GM12878 (cell line): ENCODE results near the gene PLCB4. TPM values are rescaled to one million over a fixed set of nuclear protein-coding genes. Genes with fewer than 3 reads are reported as not detected.

Experiments used
- ATAC-seq: fragments of 200-7000 bp; cut with Tn5 transposase; 3 replicates; pipeline ENCODE4 v1.9.1; 2020; ENCODE audit warnings: mild to moderate bottlenecking, moderate library complexity
- BruUV-seq: library from RNA; stranded (reverse); fragments of 400-500 nt; replicated peaks from 2 replicates; lab custom pipeline; 2021; lab: Mats Ljungman, UMichigan
- CTCF ChIA-PET: fragments of 300-600 bp; sonication (Branson Sonifier 250); formaldehyde crosslinking; extraction: SDS; loops from one replicate; lab custom pipeline; 2021; ENCODE audit warnings: inconsistent platforms; lab: Yijun Ruan, JAX
- POLR2A ChIA-PET: fragments of 350-600 bp; formaldehyde crosslinking; extraction: SDS; loops from one replicate; lab custom pipeline; 2021; ENCODE audit warnings: inconsistent platforms; lab: Charles Lee
- RAD21 ChIA-PET: fragments of 300-600 bp; sonication (Branson Sonifier 250); formaldehyde crosslinking; loops from one replicate; lab custom pipeline; 2023; ENCODE audit warnings: antibody characterized with exemption; ENCODE audit not compliant: unreplicated experiment; lab: Charles Lee
- SMC1A ChIA-PET: fragments of 300-600 bp; sonication (Branson Sonifier 250); formaldehyde crosslinking; loops from one replicate; lab custom pipeline; 2023; ENCODE audit not compliant: unreplicated experiment, uncharacterized antibody; lab: Charles Lee
- DNase-seq: peaks from one replicate; pipeline ENCODE4 v3.0.0-alpha.2; 2011; ENCODE audit warnings: low read depth, low spot score
- FAIRE-seq: peaks from 3 replicates; lab custom pipeline; 2011; peaks lifted over from hg19 to GRCh38; lab: Jason Lieb, UNC
- H2AFZ ChIP-seq: 2 replicates; pipeline ENCODE4 v1.6.0; 2011; ENCODE audit warnings: low read depth, low read length, control low read depth; ENCODE audit not compliant: control insufficient read depth
- H3K27ac ChIP-seq: 2 replicates; pipeline ENCODE4 v1.5.1; 2011; ENCODE audit warnings: control low read depth; ENCODE audit not compliant: control insufficient read depth, insufficient read depth
- H3K27me3 ChIP-seq, 2 experiments: replicated peaks in 1 of 2; 2 replicates each; pipeline versions ENCODE4 v1.6.0 to v1.6.1; 2011; ENCODE audit warnings: low read length in 1 of 2; ENCODE audit not compliant: control insufficient read depth in 2 of 2, insufficient read depth in 2 of 2
- H3K36me3 ChIP-seq, 2 experiments: 2 replicates each; pipeline ENCODE4 v1.5.1; 2011; ENCODE audit warnings: low read length in 1 of 2; ENCODE audit not compliant: control insufficient read depth in 2 of 2, insufficient read depth in 2 of 2
- H3K4me1 ChIP-seq: 2 replicates; pipeline ENCODE4 v1.6.1; 2011; ENCODE audit warnings: mild to moderate bottlenecking, low read length, moderate library complexity, mixed read lengths; ENCODE audit not compliant: control insufficient read depth, insufficient read depth
- H3K4me2 ChIP-seq: 2 replicates; pipeline ENCODE4 v1.6.0; 2011; ENCODE audit warnings: control low read depth; ENCODE audit not compliant: control insufficient read depth, insufficient read depth
- H3K4me3 ChIP-seq: fragments of 200-600 bp; sonication (generic); 2 replicates; pipeline ENCODE4 v1.5.1; 2016
- H3K79me2 ChIP-seq: 2 replicates; pipeline ENCODE4 v1.6.0; 2011; ENCODE audit warnings: low read length; ENCODE audit not compliant: control insufficient read depth, insufficient read depth
- H3K9ac ChIP-seq: 2 replicates; pipeline ENCODE4 v1.8.0; 2011; ENCODE audit warnings: low read length, control low read depth, mixed read lengths; ENCODE audit not compliant: control insufficient read depth, insufficient read depth
- H3K9me3 ChIP-seq: replicated peaks from 3 replicates; pipeline ENCODE4 v1.5.1; 2011; ENCODE audit warnings: mild to moderate bottlenecking, low read length; ENCODE audit not compliant: control insufficient read depth, insufficient read depth
- H4K20me1 ChIP-seq: 2 replicates; pipeline ENCODE4 v1.6.0; 2011; ENCODE audit not compliant: control insufficient read depth, insufficient read depth
- BRCA1 ChIP-seq: IDR thresholded peaks from 2 replicates; pipeline ENCODE4 v1.6.1; 2011; ENCODE audit warnings: low read depth, low read length, improper control_type of control experiment
- CBX3 ChIP-seq: fragments of 200-600 bp; sonication (generic); IDR thresholded peaks from 2 replicates; pipeline ENCODE4 v1.6.1; 2016; ENCODE audit warnings: low read depth, borderline replicate concordance
- CHD1 ChIP-seq: IDR thresholded peaks from 2 replicates; pipeline ENCODE4 v1.6.1; 2012; ENCODE audit warnings: low read depth, low read length, improper control_type of control experiment
- EP300 ChIP-seq, 2 experiments: fragments of 150-350 bp in 1 of 2; IDR thresholded peaks; 2 replicates each; pipeline ENCODE4 v1.6.1; 2011 to 2012; ENCODE audit warnings: low read depth in 2 of 2, low read length in 2 of 2, borderline replicate concordance in 1 of 2, improper control_type of control experiment in 1 of 2, inconsistent platforms in 1 of 2; ENCODE audit not compliant: control insufficient read depth in 1 of 2
- ESRRA ChIP-seq: IDR thresholded peaks from 2 replicates; pipeline ENCODE4 v1.6.1; 2012; ENCODE audit warnings: mild to moderate bottlenecking, low read length, improper control_type of control experiment
- RELA ChIP-seq: fragments of 450-650 bp; IDR thresholded peaks from 2 replicates; pipeline ENCODE4 v1.8.0; 2014; ENCODE audit warnings: borderline replicate concordance; ENCODE audit not compliant: partially characterized antibody
- SIN3A ChIP-seq: IDR thresholded peaks from 2 replicates; pipeline ENCODE4 v1.6.1; 2012; ENCODE audit warnings: low read depth, low read length, improper control_type of control experiment
- SMC3 ChIP-seq: IDR thresholded peaks from 2 replicates; pipeline ENCODE4 v1.6.1; 2011; ENCODE audit warnings: low read length, improper control_type of control experiment, borderline replicate concordance
- ZNF24 ChIP-seq: fragments of 450-650 bp; IDR thresholded peaks from 2 replicates; pipeline ENCODE4 v1.6.1; 2017; ENCODE audit warnings: antibody characterized with exemption, mild to moderate bottlenecking
- WGBS: methylation state at CpG from one replicate; pipeline ENCODE4 v1.1.6; 2016; ENCODE audit warnings: low lambda C conversion rate; ENCODE audit not compliant: insufficient replicate concordance, insufficient coverage; ENCODE audit errors: missing lambda C conversion rate; 5-methylcytosine and 5-hydroxymethylcytosine counted together
- in situ Hi-C: fragments of 300-500 bp; cut with MboI; formaldehyde crosslinking; loops from 9 replicates; pipeline ENCODE4 v1.14.3; 2018; ENCODE audit warnings: mixed read lengths
- intact Hi-C: fragments of 100-400 bp; cut with micrococcal nuclease; formaldehyde crosslinking; loops from one replicate; pipeline ENCODE4 v1.14.2; 2022; ENCODE audit not compliant: unreplicated experiment
- polyA plus RNA-seq, 11 experiments: library from polyadenylated mRNA; depleted of rRNA in 4 of 11; unstranded in 6 of 11; stranded (reverse) in 5 of 11; fragments of >200 nt; fragmentation: Nextera tagmentation in 4 of 11; fragmentation: Illumina TruSeq in 1 of 11; extraction: Ambion mirVana in 4 of 11; extraction: Trizol in 1 of 11; gene quantifications; 1 replicate in 1 of 11; 2 replicates in 10 of 11; pipeline versions ENCODE4 v1.2.1 to v1.2.3, GENCODE V29; 2011 to 2016; ENCODE audit warnings: inconsistent platforms in 2 of 11, missing spikeins in 2 of 11, low read depth in 1 of 11
- total RNA-seq, 4 experiments: library from RNA; depleted of rRNA in 3 of 4; stranded (reverse); fragments of >200 nt in 3 of 4; fragmentation: Illumina TruSeq in 1 of 4; extraction: Trizol in 1 of 4; gene quantifications; 2 replicates each; pipeline versions ENCODE4 v1.2.1 to v1.2.3, GENCODE V29; 2013 to 2021
- TF ChIP-seq, protein P1 (sequence below): fragments of 450-650 bp; IDR thresholded peaks from 2 replicates; pipeline ENCODE4 v1.6.1; 2016; ENCODE audit warnings: mild to moderate bottlenecking
- TF ChIP-seq, protein P2 (sequence below): fragments of 450-650 bp; IDR thresholded peaks from 2 replicates; pipeline ENCODE4 v1.6.1; 2017; ENCODE audit warnings: mild to moderate bottlenecking, low read depth, inconsistent platforms; ENCODE audit not compliant: poor library complexity, severe bottlenecking
- TF ChIP-seq, protein P3 (sequence below): fragments of 150-350 bp; IDR thresholded peaks from 2 replicates; pipeline ENCODE4 v1.6.1; 2014; ENCODE audit warnings: mild to moderate bottlenecking, low read depth, low read length

The PLCB4 gene
- total and polyA plus RNA-seq, 10 of the 15 experiments (the other 5 are each of a cell fraction or from before 2014, with no cell fraction given), result not detected

DNA sequence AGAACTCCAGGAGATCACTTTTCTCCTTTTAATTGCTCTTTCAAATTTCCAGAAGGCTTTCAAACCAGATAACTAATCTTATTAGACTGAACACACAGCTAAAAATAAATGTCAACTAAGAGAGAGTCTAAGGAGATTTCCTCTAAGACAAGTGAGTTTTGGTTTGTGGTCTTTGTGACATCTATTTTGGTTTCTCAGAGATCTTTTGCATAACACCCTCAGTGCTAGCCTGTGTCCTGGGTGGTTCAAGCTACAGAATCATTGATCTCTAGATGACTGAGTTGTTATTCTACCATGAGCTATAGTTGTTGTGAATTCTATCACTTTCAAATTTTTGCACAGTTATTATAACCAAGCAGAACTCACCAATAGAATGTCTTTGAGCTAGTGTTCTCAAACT is 49.1 kb upstream of the PLCB4 start:
- FAIRE-seq, result no peak
- no peaks in the 10 kb centered on the region for H3K27me3 ChIP-seq

DNA sequence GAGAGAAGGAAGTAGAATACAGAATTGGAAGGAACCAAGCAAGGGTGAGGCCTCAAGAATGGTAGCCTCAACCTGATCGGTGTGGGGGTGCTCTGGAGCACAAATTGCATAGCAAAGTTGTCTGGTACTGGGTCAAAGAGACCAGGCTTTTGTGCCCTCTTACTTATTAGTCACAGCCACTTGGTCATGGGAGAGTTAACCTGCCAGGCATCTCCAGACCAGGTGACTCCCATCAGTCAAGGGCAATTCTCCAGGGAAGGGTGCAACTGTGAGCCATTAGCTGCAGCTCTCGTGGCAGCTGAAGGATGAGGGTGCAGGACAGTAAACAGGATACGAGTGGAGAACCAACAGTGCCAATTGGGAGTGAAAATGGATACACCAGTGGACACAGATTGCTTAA is 47.7 kb upstream of the PLCB4 start:
- H3K27ac ChIP-seq, result no peak overlapping the region
- H3K4me2 ChIP-seq, result no peak overlapping the region
- ATAC-seq, result no peak
- WGBS, result 2% methylated on average over 3 of the region's 3 CpGs
- H3K9ac ChIP-seq, result no peak overlapping the region
- H4K20me1 ChIP-seq, result no peaks in the 10 kb centered on the region
- no peak for DNase-seq
- no TSS peak for BruUV-seq
- ChIA-PET SMC1A (no interaction called here), CTCF (no interaction called here), POLR2A (no interaction called here), RAD21 (no interaction called here)
- no peak overlapping the region for H3K4me3 ChIP-seq
- FAIRE-seq, result no peak
- no peaks in the 10 kb centered on the region for H3K79me2 ChIP-seq
- intact Hi-C loops, result no loop called here
- no peaks in the 10 kb centered on the region for H3K9me3 ChIP-seq
- no peaks in the 10 kb centered on the region for H3K27me3 ChIP-seq
- no peaks in the 10 kb centered on the region for H3K4me1 ChIP-seq
- in situ Hi-C loops, result loop anchor here (5.0 kb wide), 1 partner anchor 51 kb away; no protein-coding TSS in a partner anchor
- H2AFZ ChIP-seq, result no peak overlapping the region
- no peaks in the 10 kb centered on the region for H3K36me3 ChIP-seq
- TF ChIP-seq SMC3, result no peak
- no peak for TF ChIP-seq SIN3A
- TF ChIP-seq, protein P1, sequence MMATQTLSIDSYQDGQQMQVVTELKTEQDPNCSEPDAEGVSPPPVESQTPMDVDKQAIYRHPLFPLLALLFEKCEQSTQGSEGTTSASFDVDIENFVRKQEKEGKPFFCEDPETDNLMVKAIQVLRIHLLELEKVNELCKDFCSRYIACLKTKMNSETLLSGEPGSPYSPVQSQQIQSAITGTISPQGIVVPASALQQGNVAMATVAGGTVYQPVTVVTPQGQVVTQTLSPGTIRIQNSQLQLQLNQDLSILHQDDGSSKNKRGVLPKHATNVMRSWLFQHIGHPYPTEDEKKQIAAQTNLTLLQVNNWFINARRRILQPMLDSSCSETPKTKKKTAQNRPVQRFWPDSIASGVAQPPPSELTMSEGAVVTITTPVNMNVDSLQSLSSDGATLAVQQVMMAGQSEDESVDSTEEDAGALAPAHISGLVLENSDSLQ, result no peak
- TF ChIP-seq, protein P2, sequence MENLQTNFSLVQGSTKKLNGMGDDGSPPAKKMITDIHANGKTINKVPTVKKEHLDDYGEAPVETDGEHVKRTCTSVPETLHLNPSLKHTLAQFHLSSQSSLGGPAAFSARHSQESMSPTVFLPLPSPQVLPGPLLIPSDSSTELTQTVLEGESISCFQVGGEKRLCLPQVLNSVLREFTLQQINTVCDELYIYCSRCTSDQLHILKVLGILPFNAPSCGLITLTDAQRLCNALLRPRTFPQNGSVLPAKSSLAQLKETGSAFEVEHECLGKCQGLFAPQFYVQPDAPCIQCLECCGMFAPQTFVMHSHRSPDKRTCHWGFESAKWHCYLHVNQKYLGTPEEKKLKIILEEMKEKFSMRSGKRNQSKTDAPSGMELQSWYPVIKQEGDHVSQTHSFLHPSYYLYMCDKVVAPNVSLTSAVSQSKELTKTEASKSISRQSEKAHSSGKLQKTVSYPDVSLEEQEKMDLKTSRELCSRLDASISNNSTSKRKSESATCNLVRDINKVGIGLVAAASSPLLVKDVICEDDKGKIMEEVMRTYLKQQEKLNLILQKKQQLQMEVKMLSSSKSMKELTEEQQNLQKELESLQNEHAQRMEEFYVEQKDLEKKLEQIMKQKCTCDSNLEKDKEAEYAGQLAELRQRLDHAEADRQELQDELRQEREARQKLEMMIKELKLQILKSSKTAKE, result no peak
- no peak for TF ChIP-seq EP300 (IDR thresholded peaks at IDR 0.05; ENCODE audit: borderline replicate concordance in 1 of 2, control insufficient read depth in 1 of 2, low read depth in 2 of 2, low read length in 2 of 2)

More for the DNA sequence above, 49.1 kb upstream of the PLCB4 start:
- intact Hi-C loops, result loop anchor here (10.0 kb wide), 1 partner anchor 55 kb away; no protein-coding TSS in a partner anchor
- Histone ChIP-seq H3K9ac (no peak overlapping the region), H3K27ac (no peak overlapping the region), H4K20me1 (no peaks in the 10 kb centered on the region), H3K9me3 (no peaks in the 10 kb centered on the region), H3K36me3 (no peaks in the 10 kb centered on the region), H3K79me2 (no peaks in the 10 kb centered on the region), H2AFZ (no peak overlapping the region), H3K4me3 (no peak overlapping the region), H3K4me2 (no peak overlapping the region), H3K4me1 (no peaks in the 10 kb centered on the region)
- DNase-seq (no peak), ATAC-seq (peak; percentile 21)
- ChIA-PET SMC1A (no interaction called here), RAD21 (no interaction called here), POLR2A (no interaction called here), CTCF (no interaction called here)
- TF ChIP-seq CBX3 (no peak), ZNF24 (no peak), RELA (no peak), ESRRA (no peak), CHD1 (no peak), BRCA1 (no peak)
- TF ChIP-seq, protein P3, sequence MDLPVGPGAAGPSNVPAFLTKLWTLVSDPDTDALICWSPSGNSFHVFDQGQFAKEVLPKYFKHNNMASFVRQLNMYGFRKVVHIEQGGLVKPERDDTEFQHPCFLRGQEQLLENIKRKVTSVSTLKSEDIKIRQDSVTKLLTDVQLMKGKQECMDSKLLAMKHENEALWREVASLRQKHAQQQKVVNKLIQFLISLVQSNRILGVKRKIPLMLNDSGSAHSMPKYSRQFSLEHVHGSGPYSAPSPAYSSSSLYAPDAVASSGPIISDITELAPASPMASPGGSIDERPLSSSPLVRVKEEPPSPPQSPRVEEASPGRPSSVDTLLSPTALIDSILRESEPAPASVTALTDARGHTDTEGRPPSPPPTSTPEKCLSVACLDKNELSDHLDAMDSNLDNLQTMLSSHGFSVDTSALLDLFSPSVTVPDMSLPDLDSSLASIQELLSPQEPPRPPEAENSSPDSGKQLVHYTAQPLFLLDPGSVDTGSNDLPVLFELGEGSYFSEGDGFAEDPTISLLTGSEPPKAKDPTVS, result no peak
- in situ Hi-C loops, result loop anchor here (5.0 kb wide), 1 partner anchor 52 kb away; no protein-coding TSS in a partner anchor
- no TSS peak for BruUV-seq
